ENCODE data around the gene S100A6. TPM values are rescaled to one million over a fixed set of nuclear protein-coding genes. Genes with fewer than 3 reads are reported as not detected.

S100A6 gene
- total RNA-seq, 3 donors from 2014 or later: 351 to 861 (median 423) TPM

GRCh38 chr1:153557877-153558276, 22.1 kb upstream of the S100A6 start:
- Histone ChIP-seq H3K4me3 (no peak overlapping the region), H3K27me3 (no peaks in the 10 kb centered on the region), H3K9me3 (no peaks in the 10 kb centered on the region), H3K4me1 (peaks cover 0 to 15% of the 10 kb centered on the region in 2 donors), H3K27ac (no peak overlapping the region), H3K36me3 (no peaks in the 10 kb centered on the region)
- no peak for DNase-seq (ENCODE audit: low spot score in 2 of 2)
- TF ChIP-seq CTCF (IDR thresholded peaks at IDR 0.05) (no peak), POLR2A (IDR thresholded peaks at IDR 0.05) (no peak), POLR2AphosphoS5 (IDR thresholded peaks at IDR 0.05) (no peak)
- intact Hi-C loops (cut with DNase I; ENCODE audit: low total_unique reads): no loop called here

- H3K27ac ChIP-seq: no peak overlapping the region
- intact Hi-C loops (cut with DNase I; ENCODE audit: low total_unique reads): no loop called here
- TF ChIP-seq POLR2A (IDR thresholded peaks at IDR 0.05) (no peak), CTCF (IDR thresholded peaks at IDR 0.05) (no peak), POLR2AphosphoS5 (IDR thresholded peaks at IDR 0.05) (no peak)
Observed at GRCh38 chr1:153556348-153556747, 20.6 kb upstream of the S100A6 start.

GRCh38 chr1:153553830-153554541, 18.2 kb upstream of the S100A6 start:
- TF ChIP-seq CTCF (IDR thresholded peaks at IDR 0.05): no peak
- no peak for TF ChIP-seq POLR2AphosphoS5 (IDR thresholded peaks at IDR 0.05)
- no peak for TF ChIP-seq POLR2A (IDR thresholded peaks at IDR 0.05)
- no peaks in the 10 kb centered on the region for H3K27me3 ChIP-seq
- no peaks in the 10 kb centered on the region for H3K9me3 ChIP-seq
- intact Hi-C loops (cut with DNase I; ENCODE audit: low total_unique reads): no loop called here
- peak overlapping the region; percentile 56 to 81 for H3K27ac ChIP-seq
- H3K36me3 ChIP-seq: no peaks in the 10 kb centered on the region
- DNase-seq (ENCODE audit: low spot score in 2 of 2): no peak
- peaks cover 0 to 21% of the 10 kb centered on the region in 2 donors for H3K4me1 ChIP-seq
- no peak overlapping the region for H3K4me3 ChIP-seq

More at GRCh38 chr1:153556348-153556747, 20.6 kb upstream of the S100A6 start:
- no peak for DNase-seq (ENCODE audit: low spot score in 2 of 2)
- Histone ChIP-seq H3K4me3 (no peak overlapping the region), H3K27me3 (no peaks in the 10 kb centered on the region), H3K9me3 (no peaks in the 10 kb centered on the region), H3K36me3 (no peaks in the 10 kb centered on the region), H3K4me1 (peaks cover 0 to 15% of the 10 kb centered on the region in 2 donors)

- no peak for DNase-seq (ENCODE audit: low spot score in 2 of 2)
- TF ChIP-seq POLR2AphosphoS5 (IDR thresholded peaks at IDR 0.05): no peak
- TF ChIP-seq CTCF (IDR thresholded peaks at IDR 0.05): no peak
- no peak for TF ChIP-seq POLR2A (IDR thresholded peaks at IDR 0.05)
- intact Hi-C loops (cut with DNase I; ENCODE audit: low total_unique reads): no loop called here
- Histone ChIP-seq H3K27ac (peak overlapping the region; percentile 56 to 81), H3K4me3 (no peak overlapping the region), H3K4me1 (peaks cover 0 to 26% of the 10 kb centered on the region in 2 donors), H3K27me3 (no peaks in the 10 kb centered on the region), H3K36me3 (no peaks in the 10 kb centered on the region), H3K9me3 (no peaks in the 10 kb centered on the region)
Observed at GRCh38 chr1:153553096-153553495, 17.3 kb upstream of the S100A6 start.

GRCh38 chr1:153552335-153552734, 16.5 kb upstream of the S100A6 start:
- peak overlapping the region; percentile 4 to 81 for H3K27ac ChIP-seq

More at GRCh38 chr1:153552335-153552734, 16.5 kb upstream of the S100A6 start:
- no peaks in the 10 kb centered on the region for H3K36me3 ChIP-seq
- peaks cover 2 to 26% of the 10 kb centered on the region in 2 donors for H3K4me1 ChIP-seq
- no peaks in the 10 kb centered on the region for H3K9me3 ChIP-seq
- no peaks in the 10 kb centered on the region for H3K27me3 ChIP-seq
- H3K4me3 ChIP-seq: no peak overlapping the region
- no peak for DNase-seq (ENCODE audit: low spot score in 2 of 2)
- intact Hi-C loops (cut with DNase I; ENCODE audit: low total_unique reads): no loop called here
- no peak for TF ChIP-seq CTCF (IDR thresholded peaks at IDR 0.05)
- no peak for TF ChIP-seq POLR2AphosphoS5 (IDR thresholded peaks at IDR 0.05)
- no peak for TF ChIP-seq POLR2A (IDR thresholded peaks at IDR 0.05)

Measured in breast epithelium (tissue), 4 donors.